C4-2B (cell line): ENCODE measurements around the gene TRNP1.

Experiments used
- H3K27ac ChIP-seq: fragments of 450-650 bp; 2 replicates; pipeline ENCODE4 v1.5.1; 2017
- CTCF ChIP-seq: fragments of 450-650 bp; conservative IDR thresholded peaks from 2 replicates; pipeline ENCODE4 v1.5.1; 2017; ENCODE audit warnings: mild to moderate bottlenecking
- ZFX ChIP-seq: fragments of 450-650 bp; IDR thresholded peaks from 2 replicates; pipeline ENCODE4 v1.6.1; 2017

TRNP1 gene

GRCh38 chr1:26972390-26972789 is 21.1 kb upstream of the TRNP1 start:
- TF ChIP-seq ZFX, result no peak
- TF ChIP-seq CTCF, result no peak
- no peak overlapping the region for H3K27ac ChIP-seq

- TF ChIP-seq ZFX (no peak), CTCF (no peak)
- H3K27ac ChIP-seq, result no peak overlapping the region
Measured at GRCh38 chr1:26972821-26973220, 20.7 kb upstream of the TRNP1 start.

GRCh38 chr1:26976621-26977510 is 16.6 kb upstream of the TRNP1 start:
- TF ChIP-seq ZFX (no peak), CTCF (no peak)
- no peak overlapping the region for H3K27ac ChIP-seq

- no peak overlapping the region for H3K27ac ChIP-seq
- TF ChIP-seq CTCF (no peak), ZFX (no peak)
Measured at GRCh38 chr1:26978901-26979300, 14.6 kb upstream of the TRNP1 start.

- H3K27ac ChIP-seq, result no peak overlapping the region
- no peak for TF ChIP-seq CTCF
Measured at GRCh38 chr1:26981146-26981846, 12.2 kb upstream of the TRNP1 start.

GRCh38 chr1:26983863-26984262 is 9.6 kb upstream of the TRNP1 start:
- no peak overlapping the region for H3K27ac ChIP-seq
- TF ChIP-seq ZFX, result no peak
- TF ChIP-seq CTCF, result no peak

DNA sequence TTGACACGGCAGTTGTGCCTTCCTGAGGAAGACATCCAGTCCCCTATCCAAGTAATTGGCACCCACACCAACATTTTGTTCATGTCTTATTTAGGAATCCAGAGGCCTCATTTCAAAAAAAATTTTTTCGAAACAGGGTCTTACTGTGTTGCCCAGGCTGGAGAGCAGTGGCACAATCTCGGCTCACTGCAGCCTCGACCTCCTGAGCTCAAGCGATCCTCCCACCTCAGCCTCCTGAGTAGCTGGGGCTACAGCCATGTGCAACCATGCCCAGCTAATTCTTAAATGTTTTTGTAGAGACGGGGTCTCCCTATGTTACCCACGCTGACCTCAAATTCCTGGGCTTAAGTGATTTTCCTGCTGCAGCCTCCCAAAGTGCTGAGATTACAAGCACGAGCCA is 9.2 kb upstream of the TRNP1 start:
- no peak overlapping the region for H3K27ac ChIP-seq
- no peak for TF ChIP-seq ZFX
